ENCODE data around the gene YBEY.

- TF ChIP-seq, protein P1, sequence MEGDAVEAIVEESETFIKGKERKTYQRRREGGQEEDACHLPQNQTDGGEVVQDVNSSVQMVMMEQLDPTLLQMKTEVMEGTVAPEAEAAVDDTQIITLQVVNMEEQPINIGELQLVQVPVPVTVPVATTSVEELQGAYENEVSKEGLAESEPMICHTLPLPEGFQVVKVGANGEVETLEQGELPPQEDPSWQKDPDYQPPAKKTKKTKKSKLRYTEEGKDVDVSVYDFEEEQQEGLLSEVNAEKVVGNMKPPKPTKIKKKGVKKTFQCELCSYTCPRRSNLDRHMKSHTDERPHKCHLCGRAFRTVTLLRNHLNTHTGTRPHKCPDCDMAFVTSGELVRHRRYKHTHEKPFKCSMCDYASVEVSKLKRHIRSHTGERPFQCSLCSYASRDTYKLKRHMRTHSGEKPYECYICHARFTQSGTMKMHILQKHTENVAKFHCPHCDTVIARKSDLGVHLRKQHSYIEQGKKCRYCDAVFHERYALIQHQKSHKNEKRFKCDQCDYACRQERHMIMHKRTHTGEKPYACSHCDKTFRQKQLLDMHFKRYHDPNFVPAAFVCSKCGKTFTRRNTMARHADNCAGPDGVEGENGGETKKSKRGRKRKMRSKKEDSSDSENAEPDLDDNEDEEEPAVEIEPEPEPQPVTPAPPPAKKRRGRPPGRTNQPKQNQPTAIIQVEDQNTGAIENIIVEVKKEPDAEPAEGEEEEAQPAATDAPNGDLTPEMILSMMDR (optimal IDR thresholded peaks at IDR 0.05 in 1 of 3, IDR thresholded peaks at IDR 0.05 in 1 of 3, conservative IDR thresholded peaks at IDR 0.05 in 1 of 3; ENCODE audit: extremely low read depth in 1 of 3, insufficient read depth in 2 of 3, low read length in 3 of 3): no peak
- no peak for TF ChIP-seq EZH2 (IDR thresholded peaks at IDR 0.05; ENCODE audit: low read length)
Observed at GRCh38 chr21:46266946-46267345, 19.2 kb upstream of the YBEY start.
